Vagina (tissue), 2 donors: ENCODE measurements around the gene DNAJC16. TPM values are rescaled to one million over a fixed set of nuclear protein-coding genes. Genes with fewer than 3 reads are reported as not detected.

Source experiments
- DNase-seq, 2 donors: peaks; one replicate each; pipeline ENCODE4 v3.0.0-alpha.2; 2017; ENCODE audit errors: extremely low spot score in 2 of 2
- H3K27ac ChIP-seq: fragments of 200-600 bp; sonication (generic); one replicate; pipeline ENCODE4 v1.5.1; 2019
- H3K27me3 ChIP-seq: fragments of 200-600 bp; sonication (generic); one replicate; pipeline ENCODE4 v1.5.1; 2019
- H3K36me3 ChIP-seq, 2 donors: fragments of 200-600 bp; sonication (generic); one replicate each; pipeline ENCODE4 v1.5.1; 2017 to 2019
- H3K4me1 ChIP-seq: fragments of 200-600 bp; sonication (generic); one replicate; pipeline ENCODE4 v1.5.1; 2019
- H3K4me3 ChIP-seq, 2 donors: fragments of 200-600 bp; sonication (generic); 1 replicate in 1 of 2; 2 replicates in 1 of 2; pipeline ENCODE4 v1.5.1; 2016 to 2019
- H3K9me3 ChIP-seq: fragments of 200-600 bp; sonication (generic); one replicate; pipeline ENCODE4 v1.5.1; 2019
- CTCF ChIP-seq, 3 experiments: fragments of 450-650 bp in 2 of 3; fragments of 200-600 bp in 1 of 3; sonication (generic) in 1 of 3; IDR thresholded peaks; one replicate each; pipeline ENCODE4 v1.5.1; 2017 to 2019; ENCODE audit warnings: antibody characterized with exemption in 3 of 3, mild to moderate bottlenecking in 2 of 3, moderate library complexity in 2 of 3
- POLR2A ChIP-seq, 2 donors: fragments of 450-650 bp; IDR thresholded peaks; one replicate each; pipeline ENCODE4 v1.6.1; 2017; ENCODE audit warnings: antibody characterized with exemption in 2 of 2, mild to moderate bottlenecking in 2 of 2, moderate library complexity in 2 of 2
- POLR2AphosphoS5 ChIP-seq, 2 donors: sonication (generic); formaldehyde crosslinking; IDR thresholded peaks; one replicate each; pipeline ENCODE4 v1.9.0; 2017; ENCODE audit warnings: antibody characterized with exemption in 2 of 2, mild to moderate bottlenecking in 2 of 2, low read depth in 1 of 2; ENCODE audit not compliant: insufficient read depth in 1 of 2
- intact Hi-C: fragments of 100-400 bp; cut with DNase I; formaldehyde crosslinking; loops from one replicate; pipeline ENCODE4 v1.15.1; 2023
- total RNA-seq: library from RNA; depleted of rRNA; stranded (reverse); fragments of >200 nt; gene quantifications from one replicate; pipeline ENCODE4 v1.2.3, GENCODE V29; 2016

DNAJC16 gene
- total RNA-seq, 1 donor from 2014 or later, result 29.5 TPM

- Histone ChIP-seq H3K9me3 (no peaks in the 10 kb centered on the region), H3K4me1 (peaks cover 12% of the 10 kb centered on the region), H3K36me3 (no peaks in the 10 kb centered on the region), H3K4me3 (no peak overlapping the region), H3K27me3 (no peaks in the 10 kb centered on the region), H3K27ac (no peak overlapping the region)
- DNase-seq, result no peak
- intact Hi-C loops, result no loop called here
- TF ChIP-seq POLR2A (IDR thresholded peaks at IDR 0.05) (no peak), CTCF (IDR thresholded peaks at IDR 0.05) (no peak), POLR2AphosphoS5 (IDR thresholded peaks at IDR 0.05; ENCODE audit: insufficient read depth in 1 of 2, low read depth in 1 of 2) (no peak)
Measured at GRCh38 chr1:15583016-15583706, 56.5 kb downstream of the DNAJC16 start.

- Histone ChIP-seq H3K9me3 (no peaks in the 10 kb centered on the region), H3K36me3 (no peaks in the 10 kb centered on the region), H3K4me1 (peaks cover 12% of the 10 kb centered on the region), H3K27ac (no peak within 1 kb of the TSS), H3K4me3 (peak within 1 kb of the TSS; percentile 41 to 47), H3K27me3 (no peaks in the 10 kb centered on the region)
- no peak for TF ChIP-seq POLR2A (IDR thresholded peaks at IDR 0.05)
- TF ChIP-seq CTCF (IDR thresholded peaks at IDR 0.05), result peak in 1 of 3 experiments; percentile 10
- no peak for DNase-seq
- intact Hi-C loops, result no loop called here
Measured at GRCh38 chr1:15584489-15585363, 58.1 kb downstream of the DNAJC16 start, which contains the start of gene AGMAT. Gene AGMAT (minus strand): TSS chr1:15585051. CDS start chr1:15584967, 84 bp downstream.

- H3K4me1 ChIP-seq, result no peaks in the 10 kb centered on the region
- H3K36me3 ChIP-seq, result no peaks in the 10 kb centered on the region
- TF ChIP-seq CTCF (IDR thresholded peaks at IDR 0.05) (no peak), POLR2A (IDR thresholded peaks at IDR 0.05) (no peak), POLR2AphosphoS5 (IDR thresholded peaks at IDR 0.05; ENCODE audit: insufficient read depth in 1 of 2, low read depth in 1 of 2) (no peak)
- H3K9me3 ChIP-seq, result no peaks in the 10 kb centered on the region
- H3K4me3 ChIP-seq, result no peak overlapping the region
- intact Hi-C loops, result loop anchor here (10.0 kb wide), 1 partner anchor 153 kb away; the partner anchor contains the start of gene TMEM82
- H3K27me3 ChIP-seq, result no peaks in the 10 kb centered on the region
- H3K27ac ChIP-seq, result no peak overlapping the region
- DNase-seq, result no peak
Measured at GRCh38 chr1:15592285-15592684, 65.6 kb downstream of the DNAJC16 start.

- no peaks in the 10 kb centered on the region for H3K36me3 ChIP-seq
- H3K4me3 ChIP-seq, result no peak overlapping the region
- no peak for DNase-seq
- H3K27me3 ChIP-seq, result no peaks in the 10 kb centered on the region
- no peak overlapping the region for H3K27ac ChIP-seq
- H3K4me1 ChIP-seq, result no peaks in the 10 kb centered on the region
- TF ChIP-seq POLR2AphosphoS5 (IDR thresholded peaks at IDR 0.05; ENCODE audit: insufficient read depth in 1 of 2, low read depth in 1 of 2) (no peak), POLR2A (IDR thresholded peaks at IDR 0.05) (no peak), CTCF (IDR thresholded peaks at IDR 0.05) (no peak)
- H3K9me3 ChIP-seq, result no peaks in the 10 kb centered on the region
- intact Hi-C loops, result loop anchor here (10.0 kb wide), 1 partner anchor 149 kb away; the partner anchor contains the start of gene TMEM82
Measured at GRCh38 chr1:15595809-15596617, 69.4 kb downstream of the DNAJC16 start.
